Activated T-helper 9 cell treated with anti-CD3 and anti-CD28 coated beads, Interleukin-2, amount 50 U/mL, for 16 hours (primary cell): ENCODE measurements around the gene STX7.

Experiments used
- DNase-seq: peaks from one replicate; pipeline ENCODE4 v3.0.0-alpha.2; 2020; ENCODE audit warnings: low read depth

STX7 gene

GRCh38 chr6:132476688-132477087 lies 36.2 kb downstream of the STX7 start:
- DNase-seq, result no peak

GRCh38 chr6:132475925-132476324 lies 37.0 kb downstream of the STX7 start:
- DNase-seq, result no peak

DNA sequence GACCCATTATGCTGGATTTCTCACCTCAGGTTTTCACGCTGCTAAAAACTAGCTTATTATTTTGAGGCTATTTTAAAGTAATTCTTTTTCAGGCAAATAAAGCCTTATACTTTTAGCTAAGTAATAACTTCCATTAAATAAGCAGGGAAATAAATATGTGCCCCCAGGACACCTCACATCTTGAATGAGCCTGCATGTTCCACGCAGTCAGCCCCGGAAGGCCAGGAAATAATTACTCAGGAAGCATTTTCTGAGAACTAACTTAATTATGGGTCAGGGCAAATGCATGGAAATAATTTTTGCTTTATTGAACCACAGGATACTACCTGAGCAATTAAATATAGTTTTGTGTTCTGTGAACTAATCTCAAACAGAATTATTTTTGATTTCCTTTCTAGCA lies 41.1 kb downstream of the STX7 start:
- DNase-seq, result no peak

DNA sequence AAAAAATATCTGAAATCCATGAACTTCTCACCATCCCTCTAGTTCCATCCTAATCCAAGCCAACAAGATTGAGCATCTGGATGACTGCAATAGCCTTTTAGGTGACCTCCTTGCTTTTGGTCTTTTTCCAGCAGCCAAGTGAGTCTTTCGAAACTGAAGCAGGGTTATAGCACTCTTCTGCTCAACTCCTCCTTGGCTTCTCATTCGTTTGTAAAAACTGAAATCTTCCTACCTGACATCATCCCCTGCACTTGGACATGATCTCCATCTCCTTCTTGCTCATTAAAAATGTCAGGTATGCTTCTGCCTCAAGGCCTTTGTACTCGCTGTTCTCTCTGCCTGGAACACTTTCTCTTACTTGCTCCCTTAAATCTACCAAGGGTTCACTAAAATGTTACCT lies 46.0 kb downstream of the STX7 start:
- no peak for DNase-seq

- DNase-seq, result no peak
These were observed 47.1 kb downstream of the STX7 start for GRCh38 chr6:132465530-132466485.

GRCh38 chr6:132464538-132465256 lies 48.2 kb downstream of the STX7 start:
- no peak for DNase-seq

DNA sequence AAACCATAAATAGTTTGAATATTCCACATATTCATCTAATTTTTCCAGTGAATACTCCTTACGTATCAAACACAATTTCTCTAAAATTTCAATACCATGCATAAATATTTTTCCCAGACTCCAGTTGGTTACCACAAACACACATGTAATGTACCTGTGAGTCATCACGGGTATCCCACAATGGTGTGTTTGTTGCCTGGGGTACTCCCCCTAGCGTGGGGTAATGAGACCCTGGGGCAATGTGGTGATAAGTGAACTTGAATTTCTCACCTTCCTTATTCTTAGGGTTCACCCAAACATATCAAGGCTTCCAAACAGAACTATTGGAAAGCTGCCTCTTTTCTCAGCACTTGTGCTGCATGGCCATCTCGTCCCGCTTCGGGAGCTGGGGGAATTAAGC lies 51.0 kb downstream of the STX7 start:
- no peak for DNase-seq

DNA sequence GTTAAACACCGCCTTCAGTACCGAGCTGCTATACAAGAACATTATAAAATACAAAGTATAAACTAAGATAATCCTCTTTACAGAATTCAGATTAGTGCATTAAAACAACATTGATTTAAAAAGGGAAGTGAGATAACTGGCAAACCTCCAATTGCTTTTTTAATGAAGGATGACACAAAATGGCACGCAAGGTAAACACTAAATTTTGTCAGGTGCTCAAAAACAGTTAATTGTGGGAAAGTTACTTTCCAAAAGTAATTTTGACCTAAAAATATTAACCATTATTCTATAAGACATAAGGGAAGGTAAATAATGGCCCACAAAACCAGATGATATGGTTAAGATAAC lies 53.3 kb downstream of the STX7 start:
- no peak for DNase-seq

- DNase-seq, result no peak
These were observed 53.9 kb downstream of the STX7 start for GRCh38 chr6:132458887-132459604.

DNA sequence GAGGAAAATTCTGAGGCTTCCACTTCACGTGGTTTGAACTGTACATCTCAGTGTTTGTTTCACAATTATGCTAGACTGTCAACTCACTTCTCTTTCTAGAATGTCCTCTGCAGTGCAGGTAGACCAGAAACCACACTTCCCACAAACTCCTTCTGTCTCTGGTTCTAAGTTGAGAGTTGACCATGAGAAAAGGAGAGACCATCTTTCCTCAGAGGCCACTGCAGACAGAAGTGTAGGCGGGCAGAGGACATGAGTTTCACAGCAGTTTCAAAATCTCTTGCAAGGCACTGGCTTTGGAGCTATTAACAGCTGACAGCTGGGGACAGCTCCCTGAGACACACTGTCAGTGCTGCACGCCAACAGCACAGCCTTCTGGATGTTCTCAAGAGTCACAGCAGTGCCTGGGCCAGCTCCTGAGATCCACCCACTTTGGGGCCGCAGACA lies 56.2 kb downstream of the STX7 start:
- DNase-seq, result no peak

DNA sequence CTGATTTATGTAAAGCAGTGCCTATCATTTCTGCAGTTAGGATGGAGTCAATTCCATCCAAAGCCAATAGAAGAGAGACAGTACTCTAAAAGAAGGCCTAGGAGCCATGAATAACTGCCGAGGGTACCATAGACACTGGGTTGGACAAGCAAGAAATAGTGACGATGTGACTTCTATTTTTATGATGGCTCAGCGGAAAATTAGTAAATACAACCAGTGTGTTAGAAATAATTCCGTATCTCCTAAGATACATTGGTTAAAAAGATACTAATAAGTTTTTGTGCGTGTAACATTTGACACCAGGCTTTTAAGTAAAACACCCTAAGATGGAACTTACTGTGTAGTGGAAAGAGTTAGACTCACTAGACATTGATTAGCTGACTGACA lies 66.1 kb downstream of the STX7 start:
- no peak for DNase-seq

DNA sequence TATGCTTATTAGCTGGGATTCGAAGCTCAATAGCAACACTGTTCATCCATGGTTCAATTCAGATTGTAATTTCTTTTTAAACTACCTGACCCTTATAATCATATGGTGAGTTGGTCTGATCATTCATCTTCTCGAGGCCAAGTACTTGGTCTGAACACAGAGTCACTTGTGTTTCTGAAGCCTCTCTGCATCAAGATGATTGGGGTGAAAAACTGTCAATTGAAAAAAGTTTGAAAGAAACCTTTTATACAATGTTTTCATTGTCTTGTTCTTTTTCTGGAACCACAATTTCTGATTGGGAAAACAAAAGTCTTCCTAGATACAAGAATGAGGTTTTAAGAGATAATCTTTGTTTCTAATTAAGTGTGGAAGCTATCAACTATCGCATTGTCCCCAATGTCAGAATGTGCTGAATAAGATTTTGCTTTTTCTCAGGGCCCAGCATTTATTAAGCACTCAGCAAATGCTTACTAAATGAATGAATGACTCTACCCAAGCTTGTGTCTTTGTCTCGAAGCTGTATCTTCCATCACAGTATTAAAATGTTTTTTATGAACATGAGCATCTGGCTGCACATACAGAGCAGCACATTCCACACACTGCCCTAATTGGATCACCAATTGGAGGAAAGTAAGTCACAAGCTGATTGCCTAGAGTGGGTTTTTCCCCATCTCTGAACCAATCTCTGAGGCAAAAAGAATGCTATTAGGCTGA lies 66.6 kb downstream of the STX7 start:
- no peak for DNase-seq

DNA sequence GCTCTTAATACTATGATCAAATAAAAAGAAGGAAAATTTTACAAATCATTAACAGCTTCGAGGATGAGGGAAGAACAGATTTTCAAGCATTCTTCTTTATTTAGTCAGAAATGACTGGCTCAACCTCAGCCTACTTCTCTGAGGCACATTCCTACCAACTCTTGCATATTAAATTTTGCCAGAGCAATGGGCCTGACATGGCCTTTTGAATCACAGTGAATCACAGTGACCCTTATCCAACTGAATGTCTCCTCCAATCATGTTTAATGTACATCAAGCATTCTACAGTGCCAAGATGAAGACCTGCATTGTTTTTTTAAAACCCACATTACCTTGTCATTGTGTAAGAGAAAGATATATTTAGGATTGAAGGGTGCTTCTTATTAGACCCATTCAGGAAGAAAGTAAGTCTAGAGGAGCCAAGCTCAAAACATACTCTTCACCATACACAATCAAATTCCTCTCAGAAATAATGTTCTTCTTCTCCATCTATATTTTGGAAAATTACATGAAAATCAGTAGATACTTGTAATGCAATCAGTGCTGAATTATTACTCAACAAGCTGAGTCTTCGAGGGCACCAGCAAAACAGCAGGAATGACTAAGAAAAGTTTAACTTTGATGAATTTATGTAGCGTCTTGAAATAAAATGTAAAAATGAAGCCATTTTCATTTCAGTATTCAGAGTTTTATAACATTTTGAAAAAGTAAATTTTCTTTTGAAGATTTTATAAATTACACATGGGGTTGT lies 67.5 kb downstream of the STX7 start:
- no peak for DNase-seq

DNA sequence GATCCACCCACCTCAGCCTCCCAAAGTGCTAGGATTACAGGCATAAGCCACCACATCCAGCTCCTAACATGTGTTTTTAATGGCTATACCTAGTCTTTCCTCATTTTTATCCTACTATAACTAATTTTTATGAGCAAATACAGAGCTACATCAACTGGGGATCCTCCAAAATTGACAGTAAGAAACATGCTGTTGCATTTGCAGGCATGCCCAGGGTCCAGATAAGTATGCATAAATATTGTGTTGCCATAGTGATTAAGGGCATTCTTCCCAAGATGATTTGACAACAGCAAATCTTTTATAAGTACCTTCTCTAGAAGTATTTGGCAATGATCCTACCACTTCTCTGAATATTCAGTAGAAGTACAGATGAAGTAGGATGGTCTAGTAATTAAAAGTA lies 69.7 kb downstream of the STX7 start:
- no peak for DNase-seq

GRCh38 chr6:132430110-132430509 lies 82.8 kb downstream of the STX7 start:
- DNase-seq, result no peak

DNA sequence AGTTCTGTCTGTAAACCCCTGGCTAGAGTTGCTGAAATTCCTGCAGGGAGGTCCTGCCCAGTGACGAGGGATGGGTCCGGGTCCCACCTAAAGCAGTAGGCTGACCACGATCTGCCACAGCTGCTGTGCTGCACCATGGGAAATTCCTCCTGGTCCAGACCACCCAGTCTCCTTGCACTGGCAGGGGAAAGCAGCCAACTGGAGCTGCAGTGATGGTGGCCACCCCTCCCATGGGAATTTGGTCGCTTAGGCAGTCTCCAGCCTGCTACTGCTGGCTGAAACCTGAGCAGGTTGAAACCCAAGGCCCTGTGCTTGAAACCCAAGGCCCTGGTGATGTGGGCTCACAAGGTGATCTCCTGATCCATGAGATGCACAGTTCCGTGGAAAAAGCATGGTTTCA lies 87.7 kb downstream of the STX7 start:
- DNase-seq, result no peak

- no peak for DNase-seq
These were observed 89.1 kb downstream of the STX7 start for GRCh38 chr6:132423839-132424238.

GRCh38 chr6:132418235-132418965 lies 94.5 kb downstream of the STX7 start:
- no peak for DNase-seq

DNA sequence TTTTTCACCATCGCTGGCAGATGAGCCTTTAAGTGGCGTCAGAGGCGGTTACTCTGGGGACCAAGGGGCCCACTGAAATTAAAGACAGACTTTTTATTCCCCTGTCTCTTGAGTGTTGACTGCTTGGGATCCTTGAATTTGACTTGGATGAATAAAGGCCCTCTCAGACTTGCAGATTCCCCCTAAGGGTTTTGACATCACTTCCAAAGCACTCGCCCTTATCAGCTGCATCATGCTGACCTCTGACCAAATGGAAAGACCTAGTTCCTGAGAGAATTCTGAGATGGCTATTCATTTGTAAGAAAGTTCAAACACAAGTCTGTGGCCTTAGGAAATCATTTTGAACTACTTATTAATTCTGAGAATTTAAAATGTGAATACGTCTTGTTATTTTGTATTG lies 98.2 kb downstream of the STX7 start:
- DNase-seq, result no peak

DNA sequence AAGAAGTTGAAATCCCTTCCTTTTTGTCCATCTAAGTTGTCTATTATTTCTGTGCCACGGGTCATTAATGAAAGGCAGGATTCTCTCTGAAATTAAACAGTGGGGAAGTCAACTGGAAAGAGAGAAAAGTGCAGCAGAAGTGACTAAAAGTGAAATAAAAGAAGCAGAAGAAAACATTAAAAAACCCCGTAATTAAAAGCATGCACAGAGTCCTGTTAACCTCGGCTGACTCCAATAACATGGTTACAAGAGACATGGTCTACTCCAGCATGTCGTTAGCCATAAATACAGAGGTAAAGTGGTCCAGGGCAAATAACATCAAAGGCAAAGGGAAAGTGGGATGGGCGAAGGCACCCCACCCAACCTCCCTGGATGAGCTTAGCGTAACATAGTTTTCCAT lies 98.6 kb downstream of the STX7 start:
- no peak for DNase-seq

DNA sequence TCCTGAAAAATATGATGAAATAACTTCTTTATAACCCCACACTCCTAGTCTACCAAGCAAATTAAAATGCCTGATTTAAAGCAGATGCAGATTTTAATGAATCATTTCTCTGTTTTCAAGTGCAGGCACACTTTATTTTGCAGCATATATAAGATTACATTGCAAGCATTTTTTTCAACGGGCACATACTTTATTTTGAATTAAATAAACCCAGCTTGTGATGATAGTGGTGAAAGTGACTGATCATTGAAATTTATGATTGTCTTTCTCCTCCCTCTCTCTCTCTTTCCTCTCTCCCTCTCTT lies 99.5 kb downstream of the STX7 start:
- DNase-seq, result no peak
